ENCODE data around the gene SPEN. TPM values are rescaled to one million over a fixed set of nuclear protein-coding genes. Genes with fewer than 3 reads are reported as not detected.

SPEN gene
- total RNA-seq, 1 donor from 2014 or later = 68.4 TPM

DNA sequence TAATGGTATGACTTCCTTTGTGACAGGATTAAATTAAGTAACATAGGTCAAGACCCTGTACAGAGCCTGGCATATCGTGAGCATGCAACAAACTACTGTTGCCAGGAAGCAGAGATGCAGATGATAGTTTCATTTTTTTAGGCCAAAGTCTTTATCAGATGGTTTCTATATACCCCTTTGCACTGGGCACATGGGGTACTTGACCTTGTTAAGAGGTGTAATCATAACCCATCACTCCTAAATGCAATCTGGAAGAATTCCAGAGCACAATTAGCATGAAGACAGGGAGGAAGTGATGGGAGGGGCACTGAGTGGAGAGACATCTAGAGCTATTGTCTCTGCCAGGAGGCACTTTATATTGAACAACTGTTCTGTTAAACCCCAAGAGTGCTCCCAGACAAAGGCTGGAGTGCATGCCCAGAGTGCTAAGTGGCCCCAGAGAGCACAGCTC, 106.3 kb downstream of the SPEN start:
- intact Hi-C loops (cut with micrococcal nuclease) = loop anchor here (1.0 kb wide), 1 partner anchor 12 kb away; no protein-coding TSS in a partner anchor

DNA sequence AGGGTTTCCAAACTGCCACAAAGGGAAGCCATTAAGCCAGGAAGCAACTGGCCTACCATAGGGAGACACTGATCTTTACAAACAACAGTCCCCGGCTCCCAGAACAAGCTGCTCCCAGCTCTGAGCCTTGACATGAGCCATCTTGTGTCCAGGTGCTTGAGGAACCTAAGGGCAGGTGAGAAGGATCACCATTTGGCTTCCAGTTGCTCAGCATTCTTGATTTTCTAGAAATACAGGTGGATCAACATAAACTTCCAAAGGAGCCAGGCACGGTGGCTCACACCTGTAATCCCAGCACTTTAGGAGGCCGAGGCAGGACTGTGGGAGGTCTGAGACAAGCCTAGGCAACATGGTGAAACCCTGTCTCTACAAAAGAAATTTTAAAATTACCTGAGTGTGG, 106.8 kb downstream of the SPEN start:
- intact Hi-C loops (cut with micrococcal nuclease) = no loop called here

DNA sequence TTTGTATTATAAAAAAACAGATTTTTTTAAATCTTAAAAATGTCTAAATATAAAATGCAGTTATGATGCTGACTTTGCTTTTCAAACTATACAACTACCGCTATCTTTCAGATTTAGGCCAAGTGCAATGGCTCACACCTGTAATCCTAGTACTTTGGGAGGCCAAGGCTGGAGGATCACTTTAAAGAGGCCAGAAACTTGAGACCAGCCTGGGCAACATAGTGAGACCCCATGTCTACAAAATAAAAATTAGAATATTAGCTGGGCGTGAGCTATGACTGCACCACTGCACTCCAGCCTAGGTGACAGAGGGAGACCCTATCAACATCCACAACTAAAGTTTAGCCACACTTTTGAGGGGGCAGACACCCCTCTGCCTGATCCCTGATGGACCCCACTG, 108.0 kb downstream of the SPEN start:
- intact Hi-C loops (cut with micrococcal nuclease) = no loop called here

- intact Hi-C loops (cut with micrococcal nuclease) = no loop called here
Measured at GRCh38 chr1:15956150-15956549, 108.6 kb downstream of the SPEN start.

DNA sequence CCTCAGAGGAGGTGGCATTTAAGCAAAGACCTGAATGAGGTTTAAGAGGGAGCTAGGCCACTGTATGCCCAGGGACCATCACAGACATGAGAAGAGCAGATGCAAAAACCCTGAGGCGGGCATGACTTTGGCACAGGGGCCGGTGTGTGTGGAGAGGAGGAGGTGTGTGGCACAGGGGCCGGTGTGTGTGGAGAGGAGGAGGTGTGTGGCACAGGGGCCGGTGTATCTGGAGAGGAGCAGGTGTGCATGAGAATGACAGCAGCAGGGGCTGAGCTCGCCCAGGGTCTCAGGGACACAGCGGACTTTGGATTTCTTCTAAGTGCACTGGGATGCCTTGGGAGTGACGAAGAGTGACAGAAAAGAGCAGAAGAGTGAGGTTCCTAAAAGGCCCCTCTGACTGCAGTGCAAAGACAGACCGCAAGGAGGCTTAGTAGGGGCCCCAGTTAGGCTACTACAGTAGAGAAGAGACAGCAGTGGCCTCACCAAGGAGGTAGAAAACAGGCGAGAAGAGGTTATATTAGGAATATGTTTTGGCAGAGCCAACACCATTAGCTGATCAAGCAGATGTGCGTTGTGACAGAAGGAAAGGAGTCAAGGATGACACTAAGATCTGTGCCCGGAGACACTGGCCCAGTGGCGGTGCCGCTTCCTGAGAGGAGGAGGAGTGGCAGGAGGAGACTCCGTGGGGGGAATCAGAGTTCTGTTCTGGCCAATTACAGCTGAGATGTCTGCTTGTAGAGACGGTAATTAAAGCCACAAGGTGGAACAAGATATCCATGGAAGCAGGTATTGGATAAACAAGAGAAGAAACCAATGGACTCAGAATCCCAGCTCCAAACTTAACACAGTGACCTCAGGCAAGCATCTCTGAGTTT, 110.0 kb downstream of the SPEN start:
- intact Hi-C loops (cut with micrococcal nuclease) = no loop called here

DNA sequence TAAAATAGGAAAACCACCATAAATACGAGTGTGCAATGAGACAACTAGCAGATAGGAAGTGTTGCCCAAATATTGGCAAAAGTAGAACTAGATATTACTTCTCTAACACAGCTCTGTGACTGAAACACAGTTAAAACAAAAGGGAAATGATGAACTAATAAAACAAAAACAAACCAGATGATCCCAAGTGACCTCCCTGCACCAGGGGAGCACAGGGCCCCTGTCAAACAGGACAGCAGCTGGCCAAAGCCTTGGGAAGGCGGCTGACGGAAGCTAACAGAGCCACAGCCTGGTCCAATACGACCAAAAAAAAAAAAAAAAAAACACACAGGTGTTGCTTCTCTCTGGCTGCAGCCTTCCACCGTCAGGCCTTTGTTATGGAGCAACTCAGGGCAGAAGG, 110.6 kb downstream of the SPEN start:
- intact Hi-C loops (cut with micrococcal nuclease) = no loop called here

DNA sequence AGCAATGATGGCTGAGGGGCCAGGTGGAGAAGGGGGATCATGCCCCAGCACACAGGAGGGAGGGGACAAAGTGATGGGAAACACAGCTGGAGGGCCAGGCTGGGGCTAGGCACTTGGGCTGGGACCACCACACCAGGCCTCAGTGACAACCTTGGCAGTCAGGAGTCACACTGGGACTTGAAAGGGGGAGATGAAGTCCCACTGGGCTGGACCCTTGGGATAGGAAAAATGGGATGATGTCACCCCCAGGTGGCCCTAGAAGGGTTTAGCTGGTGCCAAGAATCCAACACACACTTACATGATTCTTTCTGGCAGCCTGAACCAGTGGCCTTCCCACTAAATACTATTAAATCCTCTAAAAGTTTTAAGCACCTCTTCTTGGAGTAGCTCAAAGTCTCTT, 111.3 kb downstream of the SPEN start:
- intact Hi-C loops (cut with micrococcal nuclease) = no loop called here

DNA sequence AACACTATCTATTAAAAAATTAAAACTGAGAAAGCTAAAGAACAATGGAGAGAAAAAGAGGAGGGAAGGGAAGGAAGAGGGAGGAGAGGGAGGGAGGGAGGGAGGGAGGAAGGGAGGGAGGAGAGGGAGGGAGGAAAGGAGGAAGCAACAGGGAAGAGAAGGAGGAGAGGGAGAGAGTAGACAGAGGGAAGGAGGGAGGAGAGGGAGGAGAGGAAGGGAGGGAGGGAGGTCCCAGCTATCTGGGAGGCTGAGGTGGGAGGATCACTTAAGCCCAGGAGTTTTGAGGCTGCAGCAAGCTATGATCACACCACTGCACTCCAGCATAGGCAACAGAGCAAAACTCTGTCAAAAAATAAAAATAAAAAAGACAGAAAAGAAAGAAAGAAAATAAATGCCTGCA, 111.9 kb downstream of the SPEN start:
- intact Hi-C loops (cut with micrococcal nuclease) = no loop called here

DNA sequence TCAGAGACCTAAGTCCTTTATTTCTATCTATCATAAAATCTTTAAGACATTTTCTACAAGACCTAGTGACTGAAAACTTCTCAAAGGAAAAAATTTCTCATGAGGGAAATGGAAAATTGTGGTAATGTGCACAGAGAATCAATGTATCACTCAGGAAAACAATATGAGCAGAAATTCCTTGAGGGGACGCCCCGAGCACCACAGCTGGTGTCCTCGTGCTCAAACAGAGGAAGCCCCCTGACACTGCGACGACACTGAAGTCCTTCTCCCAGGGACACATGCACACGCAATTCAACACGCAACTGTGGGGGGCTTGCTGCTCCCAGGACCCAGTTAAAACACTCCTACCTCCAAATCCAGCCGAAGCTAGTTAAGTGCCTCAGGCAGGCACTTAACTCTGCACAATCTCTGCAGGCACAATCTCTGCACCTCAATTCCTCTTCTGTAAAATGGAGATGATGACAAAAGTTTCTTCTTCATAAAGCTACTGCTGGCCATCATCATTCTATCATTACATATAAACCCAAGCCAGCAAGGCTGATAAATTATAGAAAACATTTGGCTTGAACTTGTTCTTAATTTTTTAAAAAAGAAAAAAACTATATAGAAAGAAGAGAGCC, 112.4 kb downstream of the SPEN start:
- intact Hi-C loops (cut with micrococcal nuclease) = no loop called here

GRCh38 chr1:15960808-15961207, 113.3 kb downstream of the SPEN start:
- intact Hi-C loops (cut with micrococcal nuclease) = no loop called here

GRCh38 chr1:15961492-15961891, 114.0 kb downstream of the SPEN start:
- intact Hi-C loops (cut with micrococcal nuclease) = no loop called here

GRCh38 chr1:15962176-15962575, 114.7 kb downstream of the SPEN start:
- intact Hi-C loops (cut with micrococcal nuclease) = no loop called here

DNA sequence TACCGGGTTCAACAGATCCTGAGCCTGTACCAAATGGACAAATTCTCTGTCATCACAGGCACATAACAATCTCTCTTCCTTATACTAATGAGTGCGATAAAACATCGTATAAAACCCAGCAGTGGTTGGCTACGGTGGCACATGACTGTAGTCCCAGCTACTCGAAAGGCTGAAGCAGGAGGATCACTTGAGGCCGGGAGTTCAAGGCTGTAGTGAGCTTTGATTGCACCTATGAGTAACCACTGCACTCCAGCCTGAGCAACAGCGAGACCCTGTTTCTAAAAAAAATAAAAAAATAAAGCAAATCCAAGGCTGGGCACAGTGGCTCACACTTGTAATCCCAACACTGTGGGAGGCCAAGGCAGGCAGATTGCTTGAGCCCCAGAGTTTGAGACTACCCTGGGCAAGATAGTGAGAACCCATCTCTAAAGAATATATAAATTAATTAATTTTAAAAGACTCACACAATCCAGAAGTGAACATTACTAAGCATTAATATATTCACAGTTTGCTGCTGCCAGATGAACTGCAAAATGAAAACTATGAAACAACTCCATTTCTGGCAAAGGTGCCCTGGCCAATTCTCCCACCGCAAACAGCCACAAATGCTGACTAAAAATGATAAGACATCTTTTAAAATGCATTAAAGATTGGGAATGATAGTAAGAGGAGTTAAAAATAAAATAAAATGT, 115.3 kb downstream of the SPEN start:
- intact Hi-C loops (cut with micrococcal nuclease) = no loop called here

GRCh38 chr1:15963363-15963967, 116.0 kb downstream of the SPEN start:
- intact Hi-C loops (cut with micrococcal nuclease) = no loop called here

GRCh38 chr1:15963968-15964648, 116.6 kb downstream of the SPEN start:
- intact Hi-C loops (cut with micrococcal nuclease) = no loop called here

- intact Hi-C loops (cut with micrococcal nuclease) = no loop called here
Measured at GRCh38 chr1:15965228-15965767, 117.8 kb downstream of the SPEN start.

- intact Hi-C loops (cut with micrococcal nuclease) = loop anchor here (1.0 kb wide), 5 partner anchors 9 to 132 kb away; partner anchors contain the start of gene SPEN
Measured at GRCh38 chr1:15966081-15966955, 118.8 kb downstream of the SPEN start.

DNA sequence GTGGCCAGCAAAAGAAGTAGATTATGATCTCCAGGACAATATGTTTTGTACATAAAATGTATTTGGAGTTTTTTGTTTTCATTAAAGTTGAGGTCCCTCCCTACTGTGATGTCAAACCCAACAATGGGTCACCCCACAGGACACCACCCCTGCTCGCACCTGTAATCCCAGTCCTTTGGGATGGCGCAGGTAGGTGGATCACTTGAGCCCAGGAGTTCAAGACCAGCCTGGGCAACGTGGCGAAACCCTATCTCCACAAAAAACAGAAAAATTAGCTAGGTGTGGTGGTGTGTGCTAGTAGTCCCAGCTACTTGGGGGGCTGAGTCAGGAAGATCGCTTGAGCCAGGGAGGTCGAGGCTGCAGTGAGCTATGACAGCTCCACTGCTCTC, 119.4 kb downstream of the SPEN start:
- intact Hi-C loops (cut with micrococcal nuclease) = loop anchor here (1.0 kb wide), 5 partner anchors 8 to 133 kb away; partner anchors contain the start of gene SPEN

GRCh38 chr1:15968172-15968571, 120.7 kb downstream of the SPEN start:
- intact Hi-C loops (cut with micrococcal nuclease) = no loop called here
